DMS53 (cell line): Measurements from ENCODE around the gene FRMD5.

Source experiments
- DNase-seq: peaks from one replicate; lab custom pipeline; 2025; lab: John Stamatoyannopoulos, UW

Gene FRMD5

DNA sequence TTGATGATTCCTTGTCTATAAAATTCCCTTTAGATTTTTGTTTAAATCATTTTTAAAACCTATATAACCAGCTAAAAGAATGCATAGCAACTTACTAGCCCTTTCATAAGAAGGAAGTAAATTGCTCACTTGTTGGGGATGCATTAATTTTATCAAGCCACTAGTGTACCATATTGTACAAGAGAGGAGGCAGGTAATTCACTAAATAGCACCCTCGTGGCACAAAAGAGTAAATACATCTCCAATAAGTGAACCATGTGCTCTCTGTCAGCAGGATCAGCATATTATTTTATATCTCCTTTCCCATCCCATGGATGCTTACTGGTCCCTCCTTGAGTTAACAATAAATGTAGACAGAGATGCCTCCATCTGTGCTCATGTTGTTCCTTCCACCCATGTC is 34.3 kb downstream of the FRMD5 start:
- no peak for DNase-seq

DNA sequence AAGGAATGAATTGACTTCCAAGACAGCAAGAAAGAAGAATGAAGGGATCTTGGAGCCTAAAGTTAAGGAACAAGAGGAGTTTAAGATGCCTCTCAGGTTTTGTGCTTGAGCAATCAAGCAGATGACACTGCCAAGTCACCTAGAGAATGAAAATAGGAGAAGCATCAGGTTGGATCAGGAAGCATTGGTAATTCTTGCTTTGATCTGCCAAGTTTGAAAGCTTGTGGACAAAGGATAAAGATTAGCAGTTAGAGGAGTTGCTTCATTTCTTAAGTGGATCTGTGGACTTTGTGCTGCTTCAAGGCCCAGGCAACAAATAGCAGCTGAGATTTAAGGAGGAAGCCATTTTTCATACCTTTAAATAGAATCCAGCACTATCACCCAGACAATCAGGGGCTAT is 35.6 kb downstream of the FRMD5 start:
- no peak for DNase-seq

DNA sequence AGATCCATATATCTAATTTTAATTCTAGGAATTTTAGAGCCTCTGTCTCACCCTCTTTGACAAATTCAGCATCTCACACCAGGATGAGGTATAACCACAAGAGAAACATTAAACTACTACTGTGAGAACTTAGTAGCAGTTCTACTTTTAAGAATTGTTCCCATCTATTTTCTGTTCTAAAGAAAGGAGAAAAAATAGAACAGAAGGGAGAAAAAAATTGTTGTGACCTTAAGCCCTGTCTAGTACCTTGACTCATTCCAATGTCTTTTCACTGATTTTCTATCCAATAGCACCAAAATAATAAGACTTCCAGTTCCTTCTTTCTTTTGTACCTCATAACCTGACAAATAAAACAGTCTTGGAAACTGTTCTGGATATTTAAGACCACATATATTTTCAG is 37.0 kb downstream of the FRMD5 start:
- no peak for DNase-seq

DNA sequence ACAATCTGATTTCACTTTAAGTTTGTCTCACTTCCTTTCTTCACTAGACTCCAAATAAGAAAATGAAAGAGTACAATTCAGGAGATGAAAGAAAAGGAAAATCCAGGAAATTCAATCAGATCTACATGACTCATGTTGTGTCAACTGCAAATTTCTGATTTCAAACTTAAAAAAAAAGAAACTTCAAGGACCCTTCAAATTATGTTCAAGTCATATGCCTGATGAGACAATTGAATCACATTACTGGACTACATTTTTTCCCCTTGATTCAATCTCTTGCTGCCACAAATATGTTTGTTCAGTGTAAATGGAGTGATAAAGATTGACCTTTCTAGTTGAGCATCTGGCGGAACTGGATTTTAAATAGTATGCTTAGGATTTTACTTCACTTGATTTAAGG is 37.4 kb downstream of the FRMD5 start:
- peak; percentile 67 for DNase-seq

DNA sequence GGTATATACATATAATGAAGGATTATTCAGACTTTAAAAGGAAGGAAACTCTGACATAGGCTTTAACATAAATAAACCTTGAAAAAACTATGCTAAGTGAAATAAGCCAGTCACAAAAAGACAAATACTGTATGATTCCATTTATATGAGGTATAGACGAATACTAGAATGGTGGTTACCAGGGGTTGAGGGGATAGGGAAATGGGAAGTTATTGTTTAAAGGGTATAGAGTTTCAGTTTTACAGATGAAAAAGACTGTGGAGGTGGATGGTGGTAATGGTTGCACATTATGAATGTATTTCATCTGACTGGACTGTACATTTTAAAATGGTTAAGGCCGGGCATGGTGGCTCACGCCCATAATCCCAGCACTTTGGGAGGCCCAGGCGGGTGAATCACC is 41.7 kb downstream of the FRMD5 start:
- no peak for DNase-seq

DNA sequence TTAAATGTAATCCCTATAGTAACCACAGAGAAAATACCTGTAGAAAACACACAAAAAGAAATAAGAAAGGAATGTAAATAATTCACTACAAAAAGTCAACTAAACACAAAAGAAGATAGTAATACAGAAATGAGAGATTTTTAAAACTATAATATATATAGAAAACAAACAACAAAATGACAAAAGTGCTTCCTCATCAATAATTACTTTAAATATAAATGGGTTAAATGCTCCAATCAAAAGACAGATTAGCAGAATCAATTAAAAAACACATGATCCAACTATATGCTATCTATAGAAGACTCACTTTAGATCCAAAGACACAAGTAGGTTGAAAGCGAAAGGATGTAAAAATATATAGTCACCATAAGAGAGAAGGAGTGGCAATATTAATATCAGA is 45.8 kb downstream of the FRMD5 start:
- DNase-seq, result no peak

DNA sequence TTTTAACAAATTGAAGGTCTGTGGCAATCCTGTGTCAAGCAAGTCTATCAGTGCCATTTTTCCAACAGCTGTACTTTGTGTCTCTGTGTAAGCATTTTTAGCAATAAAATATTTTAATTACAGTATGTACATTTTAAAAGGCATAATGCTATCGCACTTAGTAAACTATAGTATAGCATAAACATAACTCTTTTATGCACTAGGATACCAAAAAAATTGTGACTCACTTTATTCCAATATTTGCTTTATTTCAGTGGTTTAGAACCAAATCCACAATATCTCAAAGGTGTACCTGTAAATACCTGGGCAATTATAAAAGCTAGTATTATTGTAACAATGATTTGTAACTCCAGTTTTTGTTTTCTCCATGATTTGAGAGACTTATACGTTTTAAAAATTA is 46.5 kb downstream of the FRMD5 start:
- no peak for DNase-seq

DNA sequence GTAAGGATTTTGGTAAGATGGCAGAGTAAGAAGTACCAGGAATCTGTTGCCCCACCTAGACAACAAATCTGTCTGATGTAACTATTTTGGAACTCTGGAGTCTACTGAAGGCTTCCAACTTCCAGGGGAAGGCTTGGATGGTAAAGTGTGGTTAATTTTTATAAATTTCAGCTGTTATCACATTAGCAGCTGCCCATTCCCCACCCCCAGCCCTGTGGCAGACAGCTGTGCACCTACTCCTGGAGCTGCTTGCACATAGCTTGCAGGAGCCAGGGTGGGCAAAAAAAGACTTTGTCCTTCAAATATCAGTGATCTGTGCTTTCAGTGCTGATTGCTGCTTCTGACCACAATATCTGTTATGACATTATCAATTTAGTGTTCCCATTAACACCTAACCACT is 47.4 kb downstream of the FRMD5 start:
- no peak for DNase-seq

DNA sequence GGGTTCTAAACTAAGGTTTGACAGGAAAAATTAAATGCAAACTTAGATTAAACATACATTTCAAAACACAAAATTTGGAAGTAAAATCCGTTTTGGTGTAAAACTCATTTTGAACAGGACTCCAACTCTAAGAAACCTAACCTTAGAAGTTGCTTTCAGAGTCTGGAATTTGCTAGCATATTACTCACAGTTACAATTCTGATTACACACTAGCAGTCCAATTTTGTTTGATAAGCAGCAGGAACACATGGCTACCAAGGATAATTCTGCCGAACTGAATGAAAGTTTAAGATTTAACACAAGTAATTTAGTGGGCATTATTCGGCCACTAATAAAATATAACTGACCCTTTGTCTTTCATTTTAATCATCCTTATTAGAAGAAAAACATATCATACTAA is 49.6 kb downstream of the FRMD5 start:
- no peak for DNase-seq

DNA sequence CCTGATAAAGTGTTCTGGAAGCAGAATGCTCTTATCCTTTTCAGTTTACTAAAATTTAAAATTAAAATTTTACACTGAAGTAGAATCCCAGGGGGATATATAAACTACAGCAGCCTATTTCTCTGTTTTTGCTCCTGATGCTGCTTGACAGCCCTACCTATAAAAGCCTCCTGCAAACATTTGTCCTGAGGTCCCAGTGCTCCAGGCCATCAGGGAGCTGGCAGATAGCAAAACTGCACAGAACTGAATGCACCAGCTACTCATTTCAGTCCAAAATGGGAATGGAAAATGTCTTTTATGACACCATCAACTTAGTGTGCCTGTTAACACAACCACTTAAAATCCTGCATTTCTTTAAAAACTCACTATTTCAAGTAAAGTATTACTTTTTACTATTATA is 50.1 kb downstream of the FRMD5 start:
- no peak for DNase-seq

DNA sequence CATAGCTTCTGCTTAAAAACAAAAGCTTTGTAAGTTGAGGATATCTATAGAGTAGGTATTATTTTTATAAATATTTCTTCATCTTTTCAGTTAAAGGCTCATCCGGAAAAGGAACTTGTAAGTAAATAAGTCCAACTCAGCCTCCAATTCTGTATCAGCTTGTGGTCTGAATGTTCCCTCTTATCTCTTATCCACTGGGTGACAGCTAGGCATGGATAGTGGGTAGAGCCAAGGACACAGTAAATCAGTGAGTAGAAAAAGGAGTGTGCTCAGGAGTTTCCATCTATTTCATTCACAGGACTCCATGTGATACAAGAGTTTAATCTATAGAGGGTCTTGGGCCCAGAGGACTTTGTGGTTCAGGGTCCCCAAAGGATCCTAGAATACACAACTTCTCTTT is 50.9 kb downstream of the FRMD5 start:
- DNase-seq, result no peak

DNA sequence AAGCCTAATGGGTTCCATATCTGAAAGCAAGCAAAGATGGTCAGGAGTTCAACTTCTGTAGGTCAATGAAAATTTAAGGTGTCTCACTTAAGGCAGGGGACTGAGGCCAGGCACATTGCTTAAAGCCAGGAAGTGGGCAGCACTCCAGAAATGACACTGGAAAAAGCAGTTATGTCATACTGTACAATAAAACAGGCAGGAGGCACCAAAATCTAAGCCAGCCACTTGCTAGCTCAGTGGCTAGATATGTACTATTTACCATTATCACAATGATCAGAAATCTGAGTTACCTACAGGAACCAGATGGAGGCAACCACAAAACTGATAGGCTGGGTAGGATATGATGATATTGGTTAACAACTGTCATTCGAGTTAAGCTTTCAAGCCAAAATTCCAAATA is 57.3 kb downstream of the FRMD5 start:
- DNase-seq, result peak; percentile 19

DNA sequence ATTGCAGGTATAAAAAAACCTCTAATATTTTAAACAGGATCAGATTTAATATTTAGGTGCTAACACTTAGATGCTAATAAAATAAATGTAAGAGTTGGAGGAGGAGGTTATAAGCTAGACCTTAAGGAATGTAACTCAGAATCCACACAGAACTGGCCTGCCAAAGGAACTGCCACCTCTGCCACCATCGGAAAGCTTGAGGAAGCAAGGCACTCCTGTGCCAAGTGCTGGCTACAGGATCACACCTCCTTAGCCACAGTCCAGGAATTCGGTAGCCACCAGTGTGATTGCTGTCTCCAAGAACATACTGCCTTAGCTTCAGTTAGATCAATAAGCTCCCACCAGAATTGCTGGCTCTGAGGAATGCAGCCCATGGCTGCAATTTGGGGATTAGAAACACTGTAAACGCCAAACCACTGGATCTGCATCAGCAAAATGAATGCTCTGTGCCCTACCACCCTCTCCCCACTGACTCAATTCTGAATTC is 58.0 kb downstream of the FRMD5 start:
- no peak for DNase-seq

DNA sequence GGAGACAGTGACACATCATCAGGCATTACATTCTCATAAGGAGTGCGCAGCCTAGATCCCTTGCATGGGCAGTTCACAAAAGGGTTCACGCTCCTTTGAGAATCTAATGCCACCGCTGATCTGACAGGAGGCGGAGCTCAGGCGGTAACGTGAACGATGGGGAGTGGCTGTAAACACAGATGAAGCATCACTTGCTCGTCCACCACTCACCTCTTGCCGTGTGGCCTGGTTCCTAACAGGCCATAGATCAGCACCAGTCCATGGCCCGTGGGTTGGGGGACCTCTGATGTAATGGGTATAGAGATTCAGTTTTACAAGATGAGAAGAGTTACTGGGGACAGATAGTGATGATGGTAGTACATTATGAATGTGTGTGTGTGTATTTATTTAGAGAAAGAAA is 63.0 kb downstream of the FRMD5 start:
- no peak for DNase-seq

DNA sequence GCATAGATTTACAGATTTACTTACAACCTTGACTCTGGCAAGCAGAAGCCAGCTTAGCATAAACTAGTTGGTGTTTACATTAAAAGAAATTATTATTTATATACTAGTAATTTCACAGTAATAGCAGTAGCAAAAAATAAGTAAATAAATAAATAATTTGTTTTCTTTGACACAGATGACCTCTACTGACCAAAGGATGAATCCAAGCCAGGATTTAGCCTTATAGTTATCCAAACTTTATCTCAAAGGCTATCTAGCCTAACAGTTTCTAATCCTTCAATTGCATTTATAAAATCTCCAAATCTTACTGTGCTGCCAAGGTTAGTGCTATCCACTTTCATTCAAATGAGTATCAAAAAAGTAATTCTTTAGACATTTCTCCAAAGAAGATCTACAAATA is 64.3 kb downstream of the FRMD5 start:
- no peak for DNase-seq

DNA sequence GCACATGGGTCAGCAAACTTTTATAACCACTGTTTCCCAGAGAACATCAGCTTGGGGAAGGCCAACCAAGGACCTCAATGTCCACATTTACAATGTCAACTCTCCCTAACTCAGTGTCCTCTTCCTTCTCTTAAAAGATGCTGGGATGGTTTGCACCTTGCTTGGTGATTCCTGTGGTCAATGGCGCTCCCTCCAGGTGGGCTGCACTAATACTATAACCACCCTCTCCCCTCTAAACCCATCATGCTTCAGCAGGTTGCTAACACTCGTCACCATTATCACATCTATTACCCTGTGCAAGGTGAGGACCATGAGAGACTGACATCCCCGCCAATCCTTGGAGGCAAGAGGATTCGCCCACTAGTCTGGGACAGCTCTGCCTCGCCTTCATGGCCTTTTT is 65.2 kb downstream of the FRMD5 start:
- no peak for DNase-seq

DNA sequence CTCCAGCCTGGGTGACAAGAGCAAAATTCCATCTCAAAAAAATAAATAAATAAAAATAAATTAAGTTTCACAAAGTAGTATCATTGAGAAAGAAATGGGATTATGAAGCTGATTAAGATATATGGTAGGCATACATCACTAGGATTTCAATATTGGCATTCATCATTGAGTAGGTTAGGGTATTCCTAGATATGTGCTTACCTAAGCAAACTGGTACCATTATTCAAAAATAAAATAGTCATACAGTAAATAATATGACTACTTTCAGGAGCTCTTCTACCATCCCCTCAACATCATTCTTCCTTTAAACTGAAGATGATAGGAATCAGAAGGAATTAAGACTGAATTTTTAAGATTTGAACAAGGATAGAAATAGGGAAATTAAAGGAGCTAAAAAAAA is 66.6 kb downstream of the FRMD5 start:
- no peak for DNase-seq

DNA sequence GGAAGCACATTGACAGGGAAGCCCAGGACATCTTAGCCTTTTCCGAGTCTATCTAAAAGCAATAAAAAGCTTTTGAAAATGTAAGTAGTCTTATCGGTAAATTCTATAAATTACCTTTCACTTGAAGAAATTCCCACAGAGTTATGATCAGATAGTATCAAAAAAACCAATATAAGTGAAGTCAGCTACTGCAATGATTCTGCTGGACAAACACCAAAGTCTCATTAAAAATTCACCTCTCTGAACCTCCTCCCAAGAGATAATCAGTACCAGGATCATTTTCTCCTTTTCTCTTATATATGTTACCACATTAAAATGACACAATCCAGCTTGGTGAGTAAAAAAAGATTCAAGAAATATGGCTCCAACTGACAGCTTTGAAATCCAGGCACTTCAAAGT is 69.2 kb downstream of the FRMD5 start:
- DNase-seq, result no peak

DNA sequence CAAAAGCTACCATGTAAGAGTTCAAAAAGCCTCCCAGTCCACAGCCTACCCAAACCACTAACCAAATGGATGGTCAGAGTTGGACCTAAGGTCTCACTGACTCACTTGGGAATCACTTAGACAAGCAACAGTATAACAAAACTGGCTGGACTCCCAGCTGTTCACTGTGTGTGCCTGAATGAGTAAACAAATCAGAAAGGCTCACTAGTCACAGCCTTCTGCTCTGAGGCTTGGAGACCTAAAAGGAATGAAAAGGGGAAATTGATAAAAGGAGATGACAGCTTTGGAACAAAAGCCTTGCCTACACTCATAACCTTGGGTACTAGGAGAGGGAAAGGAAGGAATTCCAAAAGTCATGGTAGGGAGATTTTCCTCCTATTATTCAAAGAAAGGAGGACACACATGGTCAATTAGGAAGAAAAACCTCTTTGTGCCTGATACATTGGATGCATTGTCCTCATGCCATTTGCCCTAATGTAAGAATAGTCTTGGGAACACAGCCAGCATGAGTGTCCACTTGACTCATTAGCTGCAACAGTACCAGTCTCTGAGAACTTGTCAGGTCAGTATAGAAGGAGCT is 92.3 kb downstream of the FRMD5 start:
- peak; percentile 33 for DNase-seq

DNA sequence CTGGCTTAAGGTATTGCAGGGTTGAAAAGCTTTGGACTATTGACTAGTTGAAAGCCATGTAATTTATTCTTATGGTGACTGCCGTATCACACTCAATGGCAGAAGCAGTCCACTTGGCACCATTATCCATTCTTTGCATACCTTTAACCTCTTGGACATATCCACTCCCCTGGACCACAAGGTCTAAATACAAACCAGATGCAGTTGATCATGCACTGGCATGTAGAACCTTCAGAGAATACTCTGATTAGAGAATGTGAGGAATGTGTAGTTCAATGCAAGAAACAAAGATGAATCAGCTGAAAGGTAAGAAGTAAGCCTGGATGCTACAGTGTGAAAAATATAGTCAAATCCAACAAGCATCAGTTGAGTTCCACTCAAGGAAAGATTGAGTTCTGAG is 93.1 kb downstream of the FRMD5 start:
- no peak for DNase-seq

DNA sequence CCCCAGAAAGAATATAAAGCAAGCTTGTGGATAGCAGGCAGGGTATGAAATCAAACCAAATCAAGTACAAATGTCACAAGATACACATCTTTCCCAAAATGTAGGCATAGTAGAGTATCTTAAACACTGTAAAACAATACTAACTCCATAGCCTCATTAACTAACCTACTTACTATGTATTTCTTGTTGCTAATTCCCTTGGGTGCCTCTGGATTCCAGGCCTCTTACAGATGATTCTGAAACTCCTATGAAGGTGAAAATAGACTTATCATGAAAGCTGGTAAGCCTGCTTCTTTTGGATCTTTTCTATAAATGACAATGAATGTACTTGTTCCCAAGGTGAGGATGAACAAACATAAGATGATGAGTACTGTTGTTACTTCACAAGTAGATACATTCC is 93.8 kb downstream of the FRMD5 start:
- no peak for DNase-seq

DNA sequence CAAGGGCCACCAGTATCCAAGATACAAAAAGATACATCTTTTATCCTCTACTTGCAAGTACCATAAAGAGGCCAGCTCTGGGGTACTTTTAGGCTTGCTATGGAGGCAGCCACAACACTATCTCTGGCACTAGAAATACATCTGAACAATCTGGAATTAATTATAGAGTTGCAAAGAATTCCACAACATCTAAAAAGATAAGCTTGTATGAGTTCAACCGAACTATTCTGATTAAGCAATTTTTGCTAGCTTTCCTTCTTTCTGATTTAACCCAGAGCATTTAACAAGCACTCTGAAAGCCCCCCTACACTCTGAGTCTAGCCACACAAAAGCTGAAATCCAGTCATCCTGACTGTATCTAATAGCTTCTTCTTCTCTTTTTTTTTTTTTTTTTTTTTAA is 95.4 kb downstream of the FRMD5 start:
- no peak for DNase-seq

DNA sequence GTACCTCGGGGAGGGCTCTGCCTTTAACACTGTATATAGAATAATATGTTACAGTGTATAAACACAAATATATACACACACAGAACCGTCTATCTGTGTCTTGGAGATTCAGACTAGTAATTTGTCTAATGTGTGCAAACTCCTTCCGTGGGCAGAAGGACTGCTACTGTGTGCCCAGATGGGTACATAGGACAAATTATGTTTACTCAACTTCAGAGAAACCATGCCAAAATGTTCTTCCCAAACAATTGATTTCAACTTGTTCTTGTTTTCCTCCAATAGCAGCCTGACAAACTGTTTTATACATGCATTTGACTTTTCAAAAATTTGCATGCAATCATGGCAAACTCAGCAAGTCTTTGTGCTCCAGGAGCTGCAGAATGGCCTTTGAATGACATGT is 97.5 kb downstream of the FRMD5 start:
- no peak for DNase-seq

DNA sequence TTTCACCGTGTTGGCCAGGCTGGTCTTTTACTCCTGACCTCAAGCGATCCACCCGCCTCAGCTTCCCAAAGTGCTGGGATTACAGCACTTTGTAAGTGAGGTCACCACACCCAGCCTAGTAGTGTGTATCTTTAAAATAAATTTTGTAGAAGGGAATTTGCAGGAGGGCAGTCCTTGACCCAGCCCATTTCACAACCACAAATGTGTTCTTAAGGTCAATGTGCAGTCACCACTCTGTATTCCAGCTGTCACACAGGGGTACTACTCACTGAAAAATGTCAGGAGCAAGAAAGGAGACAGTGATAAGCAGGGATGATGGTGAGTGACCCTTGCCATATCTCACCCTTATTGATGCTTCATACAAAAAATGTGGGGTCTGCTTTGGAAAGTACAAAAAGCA is 98.5 kb downstream of the FRMD5 start:
- DNase-seq, result no peak

DNA sequence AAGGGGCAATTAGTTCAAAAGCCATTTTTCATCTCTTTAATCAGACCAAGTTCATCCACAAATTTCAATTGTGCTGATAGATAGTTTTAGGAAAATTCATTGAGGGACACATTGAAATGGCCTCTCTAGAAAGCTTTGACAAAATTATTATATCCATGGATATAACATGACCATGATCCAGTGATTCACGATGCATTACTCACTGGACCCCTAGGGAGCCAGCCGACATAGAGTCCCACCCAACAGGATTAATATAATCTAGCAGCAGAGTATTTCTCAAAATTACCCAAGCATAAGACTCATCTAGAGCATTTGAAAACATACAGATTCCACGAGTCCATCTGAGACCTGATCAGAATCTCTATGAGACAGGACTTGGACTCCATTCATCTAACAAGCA is 100.3 kb downstream of the FRMD5 start:
- DNase-seq, result no peak
